ENCODE results near the gene RBM20.

GRCh38 chr10:110610308-110610774 is 33.8 kb upstream of the RBM20 start:
- TF ChIP-seq, protein P1, sequence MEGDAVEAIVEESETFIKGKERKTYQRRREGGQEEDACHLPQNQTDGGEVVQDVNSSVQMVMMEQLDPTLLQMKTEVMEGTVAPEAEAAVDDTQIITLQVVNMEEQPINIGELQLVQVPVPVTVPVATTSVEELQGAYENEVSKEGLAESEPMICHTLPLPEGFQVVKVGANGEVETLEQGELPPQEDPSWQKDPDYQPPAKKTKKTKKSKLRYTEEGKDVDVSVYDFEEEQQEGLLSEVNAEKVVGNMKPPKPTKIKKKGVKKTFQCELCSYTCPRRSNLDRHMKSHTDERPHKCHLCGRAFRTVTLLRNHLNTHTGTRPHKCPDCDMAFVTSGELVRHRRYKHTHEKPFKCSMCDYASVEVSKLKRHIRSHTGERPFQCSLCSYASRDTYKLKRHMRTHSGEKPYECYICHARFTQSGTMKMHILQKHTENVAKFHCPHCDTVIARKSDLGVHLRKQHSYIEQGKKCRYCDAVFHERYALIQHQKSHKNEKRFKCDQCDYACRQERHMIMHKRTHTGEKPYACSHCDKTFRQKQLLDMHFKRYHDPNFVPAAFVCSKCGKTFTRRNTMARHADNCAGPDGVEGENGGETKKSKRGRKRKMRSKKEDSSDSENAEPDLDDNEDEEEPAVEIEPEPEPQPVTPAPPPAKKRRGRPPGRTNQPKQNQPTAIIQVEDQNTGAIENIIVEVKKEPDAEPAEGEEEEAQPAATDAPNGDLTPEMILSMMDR (IDR thresholded peaks at IDR 0.05), result peak; percentile 94
- TF ChIP-seq EZH2 (IDR thresholded peaks at IDR 0.05) (no peak), EZH2phosphoT487 (IDR thresholded peaks at IDR 0.05) (no peak)

All from neural progenitor cell (in vitro differentiated cells).